Inferior parietal cortex (tissue), 1 donor: ENCODE measurements around the gene C2CD4C.
"Not testable (repeated sequence)": the region's sequence is repeated elsewhere in the genome, so short reads cannot be mapped to it uniquely, and the experiment has no call there.

ENCODE experiments used
- DNase-seq: peaks from one replicate; pipeline ENCODE4 v3.0.0-alpha.2; 2016; ENCODE audit errors: extremely low spot score

The C2CD4C gene

GRCh38 chr19:438416-438958, 29.5 kb upstream of the C2CD4C start:
- no peak for DNase-seq

DNA sequence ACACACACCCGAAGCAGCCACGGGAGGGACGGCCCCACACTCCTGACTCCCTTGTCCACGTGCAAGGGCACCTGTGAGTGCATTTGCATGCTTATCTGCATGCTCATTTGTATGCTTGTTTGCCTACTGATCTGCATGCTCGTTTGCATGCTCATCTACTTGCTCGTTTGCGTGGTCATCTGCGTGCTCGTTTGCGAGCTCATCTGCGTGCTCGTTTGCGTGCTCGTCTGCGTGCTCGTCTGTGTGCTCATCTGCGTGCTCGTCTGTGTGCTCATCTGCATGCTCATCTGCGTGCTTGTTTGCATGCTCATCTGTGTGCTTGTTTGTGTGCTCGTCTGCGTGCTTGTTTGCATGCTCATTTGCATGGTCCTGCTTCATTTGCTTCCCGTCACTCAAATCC, 28.1 kb upstream of the C2CD4C start:
- no peak for DNase-seq

- DNase-seq: no peak
These were observed 27.5 kb upstream of the C2CD4C start for GRCh38 chr19:436413-436950.

GRCh38 chr19:435707-436412, 26.9 kb upstream of the C2CD4C start:
- DNase-seq: no peak

DNA sequence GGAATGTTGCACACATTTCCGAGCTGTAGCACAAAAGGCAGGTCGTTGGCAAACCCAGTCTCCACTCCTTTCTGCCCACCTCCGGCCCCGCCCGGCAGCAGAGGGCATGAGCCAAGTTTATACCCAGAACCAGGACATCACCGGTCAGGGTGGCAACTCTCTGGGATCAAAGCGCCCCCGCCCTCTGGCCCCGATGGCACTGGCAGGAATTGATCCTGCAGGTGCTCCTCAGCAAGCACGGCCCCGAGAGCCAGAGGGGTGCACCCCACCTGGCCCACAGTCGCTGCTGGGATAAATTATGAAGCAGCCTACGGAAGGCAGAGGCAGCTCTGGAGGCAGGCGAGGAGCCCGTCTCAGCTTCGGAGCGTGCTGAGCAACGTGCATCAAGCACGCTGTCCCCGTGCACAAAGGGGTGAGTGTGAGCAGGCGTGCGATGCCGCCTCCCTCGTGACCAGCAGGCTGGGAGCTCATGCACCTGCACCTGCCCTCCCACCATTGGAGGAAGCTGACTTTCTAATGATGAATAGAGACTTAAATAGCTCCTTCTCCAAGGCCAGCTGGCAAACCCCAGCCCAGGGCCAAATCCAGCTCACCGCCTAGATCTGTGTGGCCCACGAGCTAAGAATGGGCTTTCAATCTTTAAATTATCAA, 26.2 kb upstream of the C2CD4C start:
- peak; percentile 26 for DNase-seq

DNA sequence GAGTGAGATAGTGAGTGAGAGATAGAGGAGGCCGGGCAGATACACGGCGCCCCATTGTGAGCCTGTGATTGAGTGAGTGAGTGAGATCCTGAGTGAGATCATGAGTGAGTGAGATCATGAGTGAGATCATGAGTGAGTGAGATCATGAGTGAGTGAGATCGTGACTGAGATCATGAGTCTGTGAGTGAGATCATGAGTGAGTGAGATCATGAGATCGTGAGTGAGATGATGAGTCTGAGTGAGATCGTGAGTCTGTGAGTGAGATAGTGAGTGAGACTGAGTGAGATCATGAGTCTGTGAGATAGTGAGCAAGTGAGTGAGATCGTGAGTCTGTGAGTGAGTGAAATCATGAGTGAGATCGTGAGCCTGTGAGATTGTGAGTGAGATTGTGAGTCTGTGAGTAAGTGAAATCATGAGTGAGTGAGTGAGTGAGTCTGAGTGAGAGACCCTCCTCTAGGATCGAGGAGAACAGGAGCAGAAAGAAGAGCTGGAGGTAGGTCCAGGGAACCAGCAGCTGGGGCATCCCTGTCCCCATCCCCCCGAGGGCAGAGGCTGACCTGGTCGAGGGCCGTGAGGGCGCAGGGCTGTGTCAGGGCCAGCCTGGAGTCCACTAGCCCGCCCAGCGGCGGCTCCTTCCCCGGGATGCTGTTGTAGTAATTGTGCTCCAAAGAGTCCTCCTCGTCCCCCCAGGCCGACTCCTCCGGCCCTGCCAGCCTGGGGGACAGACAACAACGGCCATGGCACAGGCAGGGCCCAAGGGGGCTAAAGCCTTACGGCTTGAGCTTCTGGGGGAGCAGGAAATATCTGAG, 25.4 kb upstream of the C2CD4C start:
- no peak for DNase-seq

GRCh38 chr19:430701-431100, 21.8 kb upstream of the C2CD4C start:
- DNase-seq: no peak

- no peak for DNase-seq
These were observed 19.2 kb upstream of the C2CD4C start for GRCh38 chr19:428149-428548.

DNA sequence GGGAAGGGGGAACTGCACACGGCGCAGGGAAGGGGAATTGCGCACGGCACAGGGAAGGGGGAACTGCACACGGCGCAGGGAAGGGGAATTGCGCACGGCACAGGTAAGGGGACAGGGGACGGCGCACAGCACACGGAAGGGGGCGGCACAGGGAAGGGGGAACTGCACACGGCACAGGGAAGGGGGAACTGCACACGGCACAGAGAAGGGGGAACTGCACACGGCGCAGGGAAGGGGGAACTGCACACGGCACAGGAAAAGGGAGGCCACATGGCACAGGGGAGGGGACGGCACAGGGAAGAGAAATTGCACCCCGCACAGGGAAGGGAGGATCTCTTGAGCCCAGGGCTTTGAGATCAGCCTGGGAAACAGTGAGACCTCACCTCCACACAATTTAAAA, 18.7 kb upstream of the C2CD4C start:
- DNase-seq: not testable (repeated sequence)

DNA sequence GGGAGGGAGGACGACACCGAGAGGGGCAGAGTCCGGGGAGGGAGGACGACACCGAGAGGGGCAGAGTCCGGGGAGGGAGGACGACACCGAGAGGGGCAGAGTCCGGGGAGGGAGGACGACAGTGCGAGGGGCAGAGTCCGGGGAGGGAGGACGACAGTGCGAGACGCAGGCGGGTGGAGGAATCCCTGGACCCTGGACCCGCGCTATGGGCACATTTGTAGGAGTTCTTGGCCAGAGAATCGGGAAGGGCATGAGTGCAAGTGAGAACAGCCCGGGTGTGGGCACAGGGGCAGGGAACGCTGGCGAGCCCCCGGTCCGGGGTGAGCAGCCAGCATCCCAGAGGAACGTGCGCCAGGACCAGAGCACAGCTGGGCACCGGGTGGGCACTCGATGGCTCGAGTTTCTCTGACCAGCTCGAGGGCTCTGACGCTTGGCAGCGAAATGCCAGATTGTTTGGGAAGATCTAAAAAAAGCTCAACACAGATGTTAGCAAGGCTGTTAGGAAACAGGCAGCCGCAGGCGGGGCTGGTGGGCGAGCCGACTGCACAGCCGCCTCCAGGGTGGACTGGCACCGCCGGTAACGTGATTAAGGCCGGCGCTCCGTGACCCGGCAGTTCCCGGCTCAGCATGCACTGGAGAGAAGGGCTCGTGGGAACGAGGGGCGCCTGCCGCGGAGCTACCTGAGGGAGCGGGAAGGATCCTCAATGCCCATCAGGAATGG, 17.9 kb upstream of the C2CD4C start:
- DNase-seq: peak; percentile 17

DNA sequence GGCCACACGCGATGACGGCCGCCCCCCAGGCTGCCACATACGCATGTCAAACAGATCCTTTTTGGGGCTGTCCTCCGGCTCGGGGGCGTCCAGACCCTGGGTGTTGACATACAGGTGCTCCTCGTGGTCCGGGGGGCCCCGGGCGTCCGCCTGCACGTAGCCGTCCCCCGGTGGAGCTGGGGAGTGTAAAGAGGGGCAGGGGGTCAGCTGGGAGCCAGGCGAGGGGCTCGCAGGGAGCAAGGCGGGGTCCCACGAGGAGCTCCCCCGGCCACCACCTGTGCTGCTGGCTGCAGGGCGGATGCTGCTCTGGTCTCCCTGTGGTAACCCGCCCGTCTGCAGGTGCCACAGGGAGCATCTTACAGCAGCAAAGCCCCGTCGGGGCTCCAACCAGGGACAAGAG, 16.1 kb upstream of the C2CD4C start:
- DNase-seq: no peak

GRCh38 chr19:424546-424945, 15.6 kb upstream of the C2CD4C start:
- no peak for DNase-seq

- no peak for DNase-seq
These were observed 14.9 kb upstream of the C2CD4C start for GRCh38 chr19:423691-424466.

- not testable (repeated sequence) for DNase-seq
These were observed 13.9 kb upstream of the C2CD4C start for GRCh38 chr19:422917-423226.

DNA sequence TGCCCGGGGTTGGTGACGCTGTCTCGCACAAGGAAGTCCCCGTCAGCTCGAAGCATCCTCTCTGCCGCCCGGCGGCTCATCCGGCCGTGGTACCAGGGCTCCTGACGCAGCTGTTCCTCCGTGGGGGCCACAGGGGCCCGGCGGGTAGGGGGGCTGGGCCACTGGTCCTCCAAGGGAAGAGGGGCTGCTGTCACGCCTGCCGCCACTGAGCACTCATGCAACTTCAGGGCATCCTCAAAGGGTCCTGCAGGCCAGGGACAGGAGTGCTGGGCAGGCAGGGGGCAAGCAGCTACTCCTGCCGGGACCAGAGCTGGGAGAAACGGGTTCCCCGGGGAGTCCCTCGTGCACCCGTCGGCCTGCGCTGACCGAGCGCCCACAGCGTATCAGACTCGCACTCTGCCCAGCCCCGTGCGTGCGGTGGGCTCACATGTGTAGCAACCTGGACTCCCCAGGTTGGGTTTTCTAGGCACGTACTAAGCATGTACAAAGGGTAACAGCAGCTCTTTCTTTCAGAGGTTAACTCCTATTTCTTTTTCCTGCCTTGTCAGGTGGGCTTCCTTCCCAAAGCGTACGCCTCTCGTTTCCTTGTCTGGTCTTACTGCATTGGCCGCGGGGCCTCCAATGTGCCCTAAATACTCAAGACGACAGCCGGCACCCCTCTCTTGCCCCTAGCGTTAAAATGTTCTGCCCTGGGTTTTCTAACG, 13.4 kb upstream of the C2CD4C start:
- no peak for DNase-seq

DNA sequence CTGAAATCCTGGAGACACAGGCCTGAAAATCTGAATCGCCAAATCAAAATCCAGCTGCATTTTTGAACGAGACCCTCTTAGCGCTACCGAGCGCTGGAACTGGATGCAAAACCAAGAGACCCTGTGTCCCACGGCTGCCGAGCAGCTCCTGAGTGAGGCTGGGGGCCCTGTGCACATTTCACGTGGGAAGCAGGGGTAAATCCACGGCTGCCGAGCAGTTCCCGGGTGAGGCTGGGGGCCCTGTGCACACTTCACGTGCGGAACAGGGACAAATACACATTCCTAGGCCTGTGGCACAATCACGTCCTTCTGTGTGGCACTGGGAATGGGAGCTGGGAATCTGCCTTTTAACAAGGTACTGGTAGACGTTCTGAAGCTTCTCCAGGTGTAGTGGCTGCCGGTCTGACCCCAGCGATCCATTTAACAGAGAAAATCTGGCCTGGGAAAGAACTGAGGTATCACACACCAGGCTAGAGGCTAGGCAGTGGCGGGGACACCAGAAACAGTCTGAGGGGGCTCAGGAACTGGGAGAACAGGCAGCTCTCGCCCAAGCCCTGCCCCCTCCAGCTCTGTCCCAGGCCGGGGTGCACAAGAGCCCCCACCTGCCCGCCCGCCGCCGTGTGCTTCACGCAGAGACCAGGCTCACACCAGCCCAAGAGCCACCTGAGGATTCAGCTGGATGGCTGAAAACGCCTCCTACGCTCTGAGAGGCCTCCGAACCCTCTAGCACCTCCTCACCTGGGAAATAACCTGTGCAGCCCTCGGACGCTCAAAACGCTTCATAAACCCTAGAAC, 11.0 kb upstream of the C2CD4C start:
- no peak for DNase-seq

GRCh38 chr19:418761-419671, 10.1 kb upstream of the C2CD4C start:
- no peak for DNase-seq

DNA sequence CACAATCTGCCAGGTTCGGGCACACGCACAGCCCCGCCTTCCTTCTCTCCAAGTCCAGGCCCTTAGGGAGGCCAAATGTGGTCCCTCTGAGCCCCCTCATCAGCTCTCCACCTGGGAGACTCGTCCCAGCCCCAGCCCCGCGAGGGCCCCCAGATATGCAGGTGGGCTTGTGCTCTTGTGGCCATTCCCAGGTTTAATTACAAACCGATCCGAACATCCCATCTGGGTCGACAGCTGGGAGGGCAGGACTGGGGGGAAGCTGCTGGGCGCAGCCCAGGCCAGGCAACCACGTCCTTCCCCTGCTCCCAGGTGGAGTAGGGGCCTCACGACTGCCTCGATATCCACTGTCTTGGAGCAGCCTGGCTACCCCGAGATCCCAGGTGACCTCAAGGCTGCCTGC, 7.5 kb upstream of the C2CD4C start:
- no peak for DNase-seq
